C4-2B (cell line): Measurements from ENCODE around the gene HSD11B1L.

Experiments used
- CTCF ChIP-seq: fragments of 450-650 bp; conservative IDR thresholded peaks from 2 replicates; pipeline ENCODE4 v1.5.1; 2017; ENCODE audit warnings: mild to moderate bottlenecking
- ZFX ChIP-seq: fragments of 450-650 bp; IDR thresholded peaks from 2 replicates; pipeline ENCODE4 v1.6.1; 2017

- peak; percentile 98 for TF ChIP-seq CTCF
- no peak for TF ChIP-seq ZFX
Observed at GRCh38 chr19:5686647-5687359, 6.0 kb downstream of the HSD11B1L start.
